Right cardiac atrium (tissue), 5 donors: Measurements from ENCODE around the gene ZNF608. TPM values are rescaled to one million over a fixed set of nuclear protein-coding genes. Genes with fewer than 3 reads are reported as not detected.

ENCODE experiments used
- ATAC-seq, 2 donors: fragments of 200-7000 bp; cut with Tn5 transposase; one replicate each; pipeline versions ENCODE4 v1.8.0 to v1.9.1; 2020; ENCODE audit warnings: moderate library complexity in 2 of 2, mild to moderate bottlenecking in 1 of 2
- DNase-seq, 3 donors: peaks; one replicate each; pipeline ENCODE4 v3.0.0-alpha.2; 2020
- H3K27ac ChIP-seq: one replicate; pipeline ENCODE4 v1.5.1; 2013; ENCODE audit warnings: mild to moderate bottlenecking, low read length, control low read depth, moderate library complexity
- H3K27me3 ChIP-seq: one replicate; pipeline ENCODE4 v1.6.1; 2013; ENCODE audit not compliant: control insufficient read depth, insufficient read depth
- H3K4me1 ChIP-seq: one replicate; pipeline ENCODE4 v1.6.1; 2013; ENCODE audit warnings: low read length; ENCODE audit not compliant: control insufficient read depth, insufficient read depth
- H3K4me3 ChIP-seq: one replicate; pipeline ENCODE4 v1.5.1; 2013; ENCODE audit warnings: low read length, control low read depth
- H3K9me3 ChIP-seq: one replicate; pipeline ENCODE4 v1.6.1; 2013; ENCODE audit warnings: low read length; ENCODE audit not compliant: control insufficient read depth
- WGBS: extraction: QIAGEN DNeasy Blood & Tissue Kit; methylation state at CpG from one replicate; pipeline ENCODE4 v1.1.7; 2013; 5-methylcytosine and 5-hydroxymethylcytosine counted together
- intact Hi-C, 4 donors: fragments of 100-400 bp; cut with DNase I; formaldehyde crosslinking; loops; one replicate each; pipeline versions ENCODE4 v1.11.0 to v1.14.0; 2022 to 2023
- polyA plus RNA-seq: library from polyadenylated mRNA; stranded (reverse); fragments of 200-250 nt; gene quantifications from one replicate; pipeline ENCODE4 v1.2.3, GENCODE V29; 2013
- total RNA-seq, 4 donors: library from RNA; stranded (reverse); fragmentation: NEBNext Ultra II Directional; extraction: Animal tissue kit (Norgen Biotek cat#: 25700); gene quantifications; one replicate each; pipeline ENCODE4 v1.2.1, GENCODE V29; 2021
- donor health status: healthy with polysubstance abuse.
- donor health status: DM: no; HTN: yes; CAD: no.
- donor health status: DM: no; HTN: no; CAD: no.
- donor health status: DM: no; HTN: yes; CAD: no; lungs with severe emphysema.
- donor health status: DM: yes; HTN: yes; CAD: no.

The ZNF608 gene
- total and polyA plus RNA-seq, 5 donors, result 16.4 to 43.7 (median 39.7) TPM

DNA sequence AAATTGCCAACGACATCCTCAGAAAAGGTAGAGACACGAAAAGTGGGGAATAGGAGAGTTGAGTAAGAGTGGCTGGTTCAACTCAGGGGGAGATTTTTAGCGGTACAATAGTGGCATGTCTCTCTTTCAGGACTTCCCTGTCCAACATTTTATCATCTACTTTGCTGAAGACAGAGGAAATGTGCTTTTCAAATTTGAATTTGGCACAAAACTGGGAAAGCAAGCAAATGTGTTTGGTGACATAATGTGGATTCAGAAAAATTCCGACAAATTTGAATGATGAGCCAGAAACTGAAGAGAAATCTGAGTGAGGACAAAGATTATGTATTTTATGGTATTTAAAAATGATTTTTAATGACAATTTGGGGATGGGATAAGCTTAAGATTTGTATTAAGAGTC, 33.6 kb upstream of the ZNF608 start:
- Histone ChIP-seq H3K27ac (no peak overlapping the region), H3K4me3 (no peak overlapping the region), H3K9me3 (no peaks in the 10 kb centered on the region), H3K27me3 (no peaks in the 10 kb centered on the region), H3K4me1 (no peaks in the 10 kb centered on the region)
- intact Hi-C loops, result no loop called here
- WGBS, result 75% methylated on average over 4 of the region's 4 CpGs
- ATAC-seq (no peak), DNase-seq (no peak)

DNA sequence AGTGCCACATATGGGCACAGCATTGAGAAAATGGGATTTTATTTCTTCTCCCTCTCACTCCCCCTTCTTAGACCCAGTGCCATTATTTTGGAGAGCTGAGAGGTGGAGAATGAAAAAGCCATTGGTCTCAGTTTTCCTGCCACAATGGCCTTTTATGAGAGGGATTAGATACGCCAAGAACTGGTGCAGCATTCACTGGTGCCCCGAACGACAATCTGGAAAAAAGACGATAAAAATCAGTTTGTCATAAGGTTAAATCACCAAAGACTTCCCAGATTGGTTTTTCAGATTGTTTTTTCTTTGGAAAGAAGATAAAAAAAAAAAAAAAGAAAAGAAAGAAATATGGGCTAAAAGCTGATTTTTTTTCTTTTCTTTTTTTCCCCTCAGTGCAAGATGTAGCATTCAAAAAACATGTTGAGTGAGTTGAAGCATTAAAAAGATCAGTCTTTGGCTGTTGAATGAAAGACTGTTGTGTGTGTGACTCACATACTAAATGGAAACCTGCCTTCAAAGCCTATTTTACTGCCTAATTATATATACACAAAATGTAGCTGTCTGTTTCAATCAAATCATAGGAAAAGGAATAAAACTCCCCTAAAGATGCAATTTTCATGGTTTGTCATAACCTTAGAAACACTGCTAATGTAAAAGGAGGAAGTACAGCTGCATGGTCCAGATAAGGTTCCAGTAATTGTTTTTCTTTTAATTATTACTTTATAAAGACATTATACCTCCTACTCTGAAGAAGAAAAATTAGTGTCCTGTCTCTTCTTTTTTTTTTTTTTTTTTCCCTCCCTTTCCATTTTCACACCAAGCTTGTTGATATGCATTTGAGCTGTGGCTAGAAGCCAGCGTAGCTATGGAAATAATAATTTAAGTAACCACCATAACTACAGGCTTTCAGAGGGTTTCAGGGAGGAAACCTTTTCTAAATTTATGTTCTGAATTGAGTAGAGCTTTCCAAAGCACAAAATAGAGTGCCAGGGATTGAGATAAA, 27.2 kb upstream of the ZNF608 start:
- H3K27ac ChIP-seq, result no peak overlapping the region
- ATAC-seq, result no peak
- no peak for DNase-seq
- H3K9me3 ChIP-seq, result no peaks in the 10 kb centered on the region
- no peak overlapping the region for H3K4me3 ChIP-seq
- H3K4me1 ChIP-seq, result no peaks in the 10 kb centered on the region
- no peaks in the 10 kb centered on the region for H3K27me3 ChIP-seq
- 67% methylated on average over 5 of the region's 5 CpGs for WGBS
- intact Hi-C loops, result no loop called here

DNA sequence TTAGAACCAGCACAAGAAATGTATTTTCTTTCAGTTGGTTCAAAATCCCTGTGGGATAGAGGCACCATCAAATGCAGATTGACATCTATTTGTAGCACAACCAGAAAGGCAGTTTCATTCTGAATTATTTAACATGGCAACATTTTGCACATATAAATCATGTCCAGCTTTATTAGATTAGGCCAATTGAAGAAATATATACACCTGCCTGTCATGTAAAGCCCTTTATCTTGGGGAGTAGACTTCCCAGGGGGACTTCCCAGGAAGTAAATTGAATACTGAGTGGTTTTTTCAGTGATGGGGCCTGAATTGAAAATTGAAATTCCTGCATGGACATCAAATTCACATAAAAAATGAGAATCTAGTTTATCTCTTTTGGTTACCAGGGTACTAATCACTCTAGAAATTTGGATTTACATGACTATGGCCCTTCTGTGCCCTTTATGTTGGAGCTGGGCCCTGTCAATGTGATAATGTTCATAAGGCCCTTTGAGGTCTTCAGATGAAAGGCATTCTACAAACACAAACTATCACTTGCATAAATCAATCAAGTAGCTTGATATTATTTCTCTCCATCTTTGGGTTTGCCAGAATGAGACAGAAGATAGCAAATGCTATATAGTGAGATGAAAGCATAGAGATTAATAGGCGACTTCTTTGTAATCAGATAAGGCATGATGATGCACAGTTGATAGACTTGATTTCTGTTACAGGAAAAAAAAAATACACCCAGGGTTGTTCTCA, 26.2 kb upstream of the ZNF608 start:
- no peak for ATAC-seq
- intact Hi-C loops, result no loop called here

DNA sequence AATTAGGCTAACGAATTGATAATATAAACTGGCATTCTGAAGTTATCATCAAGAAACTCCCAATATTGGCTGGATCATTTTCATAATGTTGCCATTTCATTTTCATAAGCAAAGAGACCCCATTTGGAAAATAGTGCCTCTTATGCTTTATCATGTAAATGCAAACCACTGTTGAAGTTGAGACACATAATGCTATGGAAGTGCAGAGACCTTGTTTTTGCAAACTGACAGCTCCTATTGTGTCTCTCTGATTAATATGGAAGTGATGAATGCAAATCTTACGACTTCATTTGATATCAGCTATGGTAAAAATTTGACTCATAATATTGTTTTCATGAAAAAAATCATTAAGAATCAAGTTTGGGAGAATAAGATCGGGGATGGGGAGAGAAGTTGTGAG, 25.3 kb upstream of the ZNF608 start:
- DNase-seq, result no peak
- intact Hi-C loops, result no loop called here
- Histone ChIP-seq H3K27ac (no peak overlapping the region), H3K4me1 (no peaks in the 10 kb centered on the region), H3K9me3 (no peaks in the 10 kb centered on the region), H3K27me3 (no peaks in the 10 kb centered on the region), H3K4me3 (no peak overlapping the region)
- 95% methylated on average over 3 of the region's 3 CpGs for WGBS
- no peak for ATAC-seq

More for the DNA sequence above, 26.2 kb upstream of the ZNF608 start:
- no peak overlapping the region for H3K4me3 ChIP-seq
- H3K27ac ChIP-seq, result no peak overlapping the region
- no peaks in the 10 kb centered on the region for H3K9me3 ChIP-seq
- DNase-seq, result no peak
- 76% methylated on average over 1 of the region's 1 CpG for WGBS
- no peaks in the 10 kb centered on the region for H3K4me1 ChIP-seq
- H3K27me3 ChIP-seq, result no peaks in the 10 kb centered on the region

DNA sequence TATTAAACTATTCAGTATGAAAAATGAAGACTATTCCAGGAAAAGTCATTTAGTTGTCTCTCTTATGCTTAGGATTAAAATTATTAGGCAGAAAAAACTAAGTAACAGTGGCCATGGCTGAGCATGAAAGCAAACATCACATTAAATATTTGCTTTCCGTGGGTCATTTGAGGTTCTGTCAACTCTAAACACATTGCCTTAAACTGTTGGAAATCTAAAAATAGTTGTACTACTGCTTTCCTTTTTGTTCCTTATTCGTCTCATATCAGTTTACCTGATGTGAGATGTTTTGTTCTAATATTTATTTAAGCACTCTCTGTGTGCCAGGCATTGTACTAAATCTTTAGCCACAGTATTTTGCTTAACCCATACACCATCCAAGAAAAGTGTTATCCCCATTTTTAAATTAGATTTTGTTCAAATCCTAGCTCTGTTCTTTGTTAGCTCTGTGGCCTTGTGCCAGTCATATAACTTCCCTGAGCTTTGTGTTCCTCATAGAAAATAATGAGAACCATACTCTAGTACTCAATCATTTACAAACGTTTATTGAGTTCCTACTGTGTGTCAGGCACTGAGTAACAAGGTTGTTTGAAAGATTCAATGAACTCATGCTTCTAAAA, 18.7 kb upstream of the ZNF608 start:
- intact Hi-C loops, result no loop called here

DNA sequence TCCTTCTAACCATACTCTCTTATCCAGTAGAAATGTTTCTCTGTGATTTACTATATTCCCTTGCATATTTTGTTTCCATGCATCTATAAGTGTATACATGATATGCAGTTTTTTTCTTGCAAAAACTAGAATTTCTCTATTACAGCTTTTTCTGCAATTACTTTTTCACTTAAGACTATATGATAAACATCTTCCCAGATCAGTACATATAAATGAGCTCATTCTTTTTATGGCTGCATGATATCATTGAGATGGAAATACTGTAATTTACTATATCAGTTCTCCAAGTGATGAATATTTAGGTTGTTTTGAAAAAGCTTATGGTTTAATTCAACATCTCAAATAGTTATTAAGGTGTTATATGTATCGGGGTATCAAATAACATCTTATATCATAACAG, 18.1 kb upstream of the ZNF608 start:
- no peaks in the 10 kb centered on the region for H3K4me1 ChIP-seq
- DNase-seq (no peak), ATAC-seq (no peak)
- intact Hi-C loops, result no loop called here
- no peaks in the 10 kb centered on the region for H3K27me3 ChIP-seq
- H3K27ac ChIP-seq, result no peak overlapping the region
- WGBS, result 97% methylated on average over 1 of the region's 1 CpG
- H3K9me3 ChIP-seq, result no peaks in the 10 kb centered on the region
- no peak overlapping the region for H3K4me3 ChIP-seq

More for the DNA sequence above, 18.7 kb upstream of the ZNF608 start:
- WGBS, result 38% methylated on average over 3 of the region's 3 CpGs
- no peak for DNase-seq
- H3K27me3 ChIP-seq, result no peaks in the 10 kb centered on the region
- H3K4me3 ChIP-seq, result no peak overlapping the region
- no peaks in the 10 kb centered on the region for H3K9me3 ChIP-seq
- H3K4me1 ChIP-seq, result no peaks in the 10 kb centered on the region
- H3K27ac ChIP-seq, result no peak overlapping the region
- ATAC-seq, result no peak

DNA sequence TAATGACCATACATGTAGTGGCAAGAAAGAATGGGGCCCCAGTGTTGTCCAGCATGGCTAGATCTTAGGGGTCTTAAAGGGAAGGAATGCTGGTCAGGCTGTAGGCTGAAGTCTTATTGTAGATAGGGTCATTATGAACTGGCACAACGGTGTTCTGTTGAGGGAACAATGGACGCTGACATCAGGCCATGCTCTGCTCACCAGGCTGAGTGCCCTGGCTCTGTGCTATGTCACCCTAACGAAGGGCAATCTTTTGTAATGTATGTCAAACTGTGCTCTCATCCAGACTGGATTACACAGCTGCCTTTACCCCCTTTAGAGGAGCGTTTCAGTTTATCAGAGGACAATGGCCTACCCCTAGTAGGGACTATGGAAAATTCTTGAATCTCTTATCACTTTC, 14.6 kb upstream of the ZNF608 start:
- ATAC-seq (no peak), DNase-seq (no peak)
- H3K9me3 ChIP-seq, result no peaks in the 10 kb centered on the region
- H3K27ac ChIP-seq, result no peak overlapping the region
- H3K4me1 ChIP-seq, result no peaks in the 10 kb centered on the region
- 80% methylated on average over 4 of the region's 4 CpGs for WGBS
- no peaks in the 10 kb centered on the region for H3K27me3 ChIP-seq
- H3K4me3 ChIP-seq, result no peak overlapping the region
- intact Hi-C loops, result no loop called here

DNA sequence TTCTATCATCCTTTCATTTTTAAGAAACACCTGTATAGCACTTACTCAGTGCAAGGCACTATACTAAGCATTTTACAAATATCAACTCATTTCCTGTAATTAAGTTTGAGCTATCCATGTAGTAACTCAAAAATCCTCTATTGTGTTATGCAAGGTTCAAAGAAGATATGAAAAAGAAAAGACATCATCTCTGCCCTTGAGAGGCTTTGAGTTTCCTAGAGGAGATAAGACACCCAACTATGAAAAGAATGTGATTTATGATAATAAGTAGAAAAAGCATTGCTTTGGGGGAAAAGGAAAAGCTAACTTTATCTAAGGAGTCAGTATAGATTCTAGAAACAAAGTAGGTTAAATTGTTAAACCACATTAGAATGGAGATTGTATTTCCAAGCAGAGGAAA, 14.2 kb upstream of the ZNF608 start:
- no peaks in the 10 kb centered on the region for H3K9me3 ChIP-seq

DNA sequence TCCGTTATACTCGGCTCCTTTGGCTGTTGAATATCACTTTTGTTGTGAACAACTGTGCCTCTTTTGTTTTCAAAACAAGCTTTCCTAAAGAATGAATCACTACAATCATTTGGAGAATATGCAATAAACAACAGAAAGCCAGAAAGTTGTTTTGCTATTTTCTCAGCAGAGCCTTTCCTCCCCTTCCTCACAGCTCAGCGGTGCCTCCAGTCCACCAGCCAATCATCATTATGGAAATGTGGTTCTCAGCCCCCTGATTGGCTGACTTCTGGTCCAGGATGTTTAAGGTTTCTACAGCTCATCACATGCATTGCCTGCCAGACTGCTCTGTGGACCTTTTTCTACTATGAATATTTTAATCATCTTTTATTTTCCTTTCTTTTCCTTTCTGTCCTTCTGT, 9.1 kb upstream of the ZNF608 start:
- Histone ChIP-seq H3K9me3 (no peaks in the 10 kb centered on the region), H3K4me3 (no peak overlapping the region), H3K4me1 (no peaks in the 10 kb centered on the region), H3K27me3 (no peaks in the 10 kb centered on the region), H3K27ac (no peak overlapping the region)
- DNase-seq (no peak), ATAC-seq (no peak)
- 71% methylated on average over 3 of the region's 3 CpGs for WGBS
- intact Hi-C loops, result no loop called here

More for the DNA sequence above, 14.2 kb upstream of the ZNF608 start:
- DNase-seq (no peak), ATAC-seq (no peak)
- intact Hi-C loops, result no loop called here
- Histone ChIP-seq H3K4me1 (no peaks in the 10 kb centered on the region), H3K4me3 (no peak overlapping the region), H3K27me3 (no peaks in the 10 kb centered on the region), H3K27ac (no peak overlapping the region)

DNA sequence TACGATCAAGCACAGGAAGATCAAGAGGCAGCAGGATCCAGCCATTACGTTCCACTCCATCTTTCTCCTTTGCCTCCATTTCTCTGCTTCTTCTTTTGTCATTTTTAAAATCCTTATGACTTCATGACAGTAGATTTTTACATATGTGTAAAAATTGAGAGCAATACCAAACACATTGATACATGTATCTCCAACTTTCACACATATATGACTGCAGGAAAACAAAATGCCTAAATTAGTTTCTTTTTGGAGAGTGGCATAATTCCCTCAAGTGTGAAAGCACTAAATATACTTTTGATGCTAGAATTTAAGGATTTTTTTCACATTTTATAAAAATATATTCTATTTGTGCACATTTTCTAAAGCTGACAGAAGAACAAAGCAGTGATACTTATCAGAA, 8.6 kb upstream of the ZNF608 start:
- Histone ChIP-seq H3K4me3 (no peak overlapping the region), H3K9me3 (no peaks in the 10 kb centered on the region), H3K4me1 (no peaks in the 10 kb centered on the region), H3K27me3 (no peaks in the 10 kb centered on the region), H3K27ac (no peak overlapping the region)
- ATAC-seq, result no peak
- WGBS, result 75% methylated on average over 2 of the region's 2 CpGs
- no peak for DNase-seq
- intact Hi-C loops, result no loop called here
